SW 1271 (cell line): ENCODE measurements around the gene KRTAP10-9.
"Not testable (repeated sequence)": the region's sequence is repeated elsewhere in the genome, so short reads cannot be mapped to it uniquely, and the experiment has no call there.

Source experiments
- DNase-seq, 2 experiments: peaks; one replicate each; lab custom pipeline; 2025; lab: John Stamatoyannopoulos, UW

KRTAP10-9 gene

GRCh38 chr21:44626673-44627143, at the start of gene KRTAP10-9:
Gene KRTAP10-9 (plus strand): TSS chr21:44627093. CDS start chr21:44627172, 79 bp downstream.
- DNase-seq, result no peak

- DNase-seq, result no peak
These were observed 48.4 kb upstream of the KRTAP10-9 start for GRCh38 chr21:44578371-44579055.

GRCh38 chr21:44579056-44579832, 47.6 kb upstream of the KRTAP10-9 start:
- DNase-seq, result no peak

- no peak for DNase-seq
These were observed 47.1 kb upstream of the KRTAP10-9 start for GRCh38 chr21:44579833-44580144.

GRCh38 chr21:44580231-44580821, 46.6 kb upstream of the KRTAP10-9 start, which contains the start of gene KRTAP10-5:
Gene KRTAP10-5 (minus strand): TSS chr21:44580604. CDS start chr21:44580578, 26 bp downstream.
- not testable (repeated sequence) for DNase-seq

- DNase-seq, result no peak
These were observed 45.7 kb upstream of the KRTAP10-9 start for GRCh38 chr21:44581158-44581557.

- peak in 1 of 2 experiments; percentile 2 for DNase-seq
These were observed 44.8 kb upstream of the KRTAP10-9 start for GRCh38 chr21:44582055-44582454.

- no peak for DNase-seq
These were observed 43.6 kb upstream of the KRTAP10-9 start for GRCh38 chr21:44583089-44583799.

GRCh38 chr21:44583800-44584147, 43.1 kb upstream of the KRTAP10-9 start:
- DNase-seq, result no peak

GRCh38 chr21:44585892-44586291, 41.0 kb upstream of the KRTAP10-9 start:
- no peak for DNase-seq

- DNase-seq, result no peak
These were observed 37.8 kb upstream of the KRTAP10-9 start for GRCh38 chr21:44589094-44589493.

- no peak for DNase-seq
These were observed 37.1 kb upstream of the KRTAP10-9 start for GRCh38 chr21:44589586-44590305.

- no peak for DNase-seq
These were observed 36.6 kb upstream of the KRTAP10-9 start for GRCh38 chr21:44590311-44590721.

- DNase-seq, result not testable (repeated sequence)
These were observed 35.7 kb upstream of the KRTAP10-9 start for GRCh38 chr21:44590897-44591800.

GRCh38 chr21:44591801-44592130, 35.1 kb upstream of the KRTAP10-9 start:
- not testable (repeated sequence) for DNase-seq

GRCh38 chr21:44592446-44593311, 34.2 kb upstream of the KRTAP10-9 start, which contains the start of gene KRTAP10-6:
Gene KRTAP10-6 (minus strand): TSS chr21:44592505. CDS start chr21:44592484, 21 bp downstream.
- DNase-seq, result no peak

GRCh38 chr21:44593598-44594405, 33.1 kb upstream of the KRTAP10-9 start:
- no peak for DNase-seq

GRCh38 chr21:44594406-44594916, 32.4 kb upstream of the KRTAP10-9 start:
- DNase-seq, result no peak
